K562 (cell line): ENCODE data around the gene GRM5. TPM values are rescaled to one million over a fixed set of nuclear protein-coding genes. Genes with fewer than 3 reads are reported as not detected.
A peak's percentile ranks its signal among the peaks of the same experiment; 100 is the strongest.

ENCODE experiments used
- ATAC-seq: fragments of 200-7000 bp; cut with Tn5 transposase; 3 replicates; pipeline ENCODE4 v1.9.1; 2020; ENCODE audit warnings: moderate library complexity
- BruUV-seq: library from RNA; stranded (reverse); fragments of 400-500 nt; replicated peaks from 2 replicates; lab custom pipeline; 2021; lab: Mats Ljungman, UMichigan
- CTCF ChIA-PET: fragments of 300-600 bp; formaldehyde crosslinking; extraction: SDS; loops from one replicate; lab custom pipeline; 2021; ENCODE audit warnings: low intra/inter-chr PET ratio; lab: Yijun Ruan, JAX
- POLR2A ChIA-PET: fragments of 300-600, 350-650 bp; sonication (Branson Sonifier 250); formaldehyde crosslinking; extraction: SDS; loops from one replicate; lab custom pipeline; 2021; ENCODE audit warnings: antibody characterized with exemption, inconsistent platforms; lab: Yijun Ruan, JAX
- DNase-seq, 4 experiments: peaks; one replicate each; pipeline versions ENCODE4 v3.0.0 to v3.0.0-alpha.2; 2011 to 2018; ENCODE audit warnings: low spot score in 3 of 4, mixed read lengths in 3 of 4; ENCODE audit errors: extremely low read depth in 1 of 4
- FAIRE-seq: peaks from 2 replicates; lab custom pipeline; 2011; peaks lifted over from hg19 to GRCh38; lab: Jason Lieb, UNC
- H2AFZ ChIP-seq: 2 replicates; pipeline ENCODE4 v1.6.0; 2011; ENCODE audit warnings: low read depth, low read length, control low read depth, inconsistent platforms
- H3K27ac ChIP-seq: fragments of 200-600 bp; 3 replicates; pipeline ENCODE4 v1.8.0; 2011; ENCODE audit warnings: low read depth, mild to moderate bottlenecking, control low read depth, inconsistent platforms, low read length, moderate library complexity, mixed read lengths; ENCODE audit errors: extremely low read depth
- H3K27me3 ChIP-seq, 2 experiments: fragments of 300-600 bp in 1 of 2; 2 replicates in 1 of 2; 3 replicates in 1 of 2; pipeline versions ENCODE4 v1.6.0 to v1.8.0; 2011; ENCODE audit warnings: inconsistent platforms in 2 of 2, low read length in 2 of 2, mild to moderate bottlenecking in 1 of 2, mixed read lengths in 1 of 2, moderate library complexity in 1 of 2; ENCODE audit not compliant: control insufficient read depth in 2 of 2, insufficient read depth in 2 of 2
- H3K36me3 ChIP-seq: fragments of 300-600 bp; 3 replicates; pipeline ENCODE4 v1.8.0; 2011; ENCODE audit warnings: mild to moderate bottlenecking, low read length, inconsistent platforms; ENCODE audit not compliant: control insufficient read depth, insufficient read depth
- H3K4me1 ChIP-seq, 2 experiments: fragments of 200-600 bp in 1 of 2; replicated peaks in 1 of 2; 2 replicates in 1 of 2; 3 replicates in 1 of 2; pipeline versions ENCODE4 v1.5.1 to v1.8.0; 2011; ENCODE audit warnings: inconsistent platforms in 2 of 2, low read length in 2 of 2, mild to moderate bottlenecking in 1 of 2, mixed read lengths in 1 of 2, moderate library complexity in 1 of 2; ENCODE audit not compliant: control insufficient read depth in 2 of 2, insufficient read depth in 2 of 2
- H3K4me2 ChIP-seq: 2 replicates; pipeline ENCODE4 v1.6.1; 2011; ENCODE audit warnings: low read length, control low read depth, inconsistent platforms, mixed read lengths; ENCODE audit not compliant: insufficient read depth
- H3K4me3 ChIP-seq: fragments of 200-600 bp; sonication (generic), shearing (Covaris generic); 2 replicates; pipeline ENCODE4 v1.5.1; 2016; ENCODE audit warnings: control low read depth, inconsistent platforms
- H3K79me2 ChIP-seq: fragments of 200-600 bp; 3 replicates; pipeline ENCODE4 v1.8.0; 2011; ENCODE audit warnings: low read length, inconsistent platforms; ENCODE audit not compliant: control insufficient read depth, insufficient read depth
- H3K9ac ChIP-seq, 2 experiments: 2 replicates each; pipeline versions ENCODE4 v1.6.0 to v1.6.1; 2011; ENCODE audit warnings: low read depth in 2 of 2, low read length in 2 of 2, control low read depth in 1 of 2, inconsistent platforms in 1 of 2, mild to moderate bottlenecking in 1 of 2, mixed read lengths in 1 of 2; ENCODE audit not compliant: insufficient read depth in 1 of 2
- H3K9me1 ChIP-seq: one replicate; pipeline ENCODE4 v1.6.0; 2011; ENCODE audit warnings: inconsistent platforms, mild to moderate bottlenecking, low read length, moderate library complexity; ENCODE audit not compliant: control insufficient read depth, insufficient read depth
- H3K9me3 ChIP-seq: replicated peaks from 2 replicates; pipeline ENCODE4 v1.5.1; 2011; ENCODE audit warnings: low read depth, low read length, inconsistent platforms; ENCODE audit not compliant: control insufficient read depth, insufficient read depth
- H4K20me1 ChIP-seq: replicated peaks from 2 replicates; pipeline ENCODE4 v1.6.1; 2011; ENCODE audit warnings: low read length, inconsistent platforms, mixed read lengths; ENCODE audit not compliant: control insufficient read depth, insufficient read depth
- C11orf30 ChIP-seq: fragments of 450-650 bp; IDR thresholded peaks from 2 replicates; pipeline ENCODE4 v1.6.1; 2016; ENCODE audit warnings: low read depth, mild to moderate bottlenecking
- CBX8 ChIP-seq: fragments of 200-600 bp; sonication (generic); IDR thresholded peaks from 2 replicates; pipeline ENCODE4 v1.6.1; 2012; ENCODE audit warnings: borderline replicate concordance, mixed run types, low read depth, mild to moderate bottlenecking, moderate library complexity, mixed read lengths, low read length, control low read depth, inconsistent platforms; ENCODE audit not compliant: poor library complexity, severe bottlenecking; ENCODE audit errors: extremely low read depth
- GATA2 ChIP-seq: sonication (generic); formaldehyde crosslinking; IDR thresholded peaks from 2 replicates; pipeline ENCODE4 v1.4.0; 2020; ENCODE audit warnings: mild to moderate bottlenecking, missing genetic modification reagents
- GMEB1 ChIP-seq: fragments of 250-450 bp; sonication (Bioruptor Pico); IDR thresholded peaks from 2 replicates; pipeline ENCODE4 v1.4.0; 2020; ENCODE audit warnings: mild to moderate bottlenecking
- HDAC8 ChIP-seq: fragments of 450-650 bp; IDR thresholded peaks from 2 replicates; pipeline ENCODE4 v1.6.1; 2016; ENCODE audit warnings: mild to moderate bottlenecking, missing genetic modification characterization, moderate library complexity, missing compliant biosample characterization
- HIVEP1 ChIP-seq: fragments of 250-450 bp; sonication (Bioruptor Pico); IDR thresholded peaks from 2 replicates; pipeline ENCODE4 v1.4.0; 2020; ENCODE audit warnings: mild to moderate bottlenecking
- IFI16 ChIP-seq: fragments of 250-450 bp; sonication (Bioruptor Pico); IDR thresholded peaks from 2 replicates; pipeline ENCODE4 v2.1.2; 2022; ENCODE audit warnings: mild to moderate bottlenecking, inconsistent platforms
- MAFF ChIP-seq: IDR thresholded peaks from 2 replicates; pipeline ENCODE4 v1.6.1; 2012; ENCODE audit warnings: low read length, improper control_type of control experiment
- MAFG ChIP-seq: fragments of 450-650 bp; conservative IDR thresholded peaks from 2 replicates; pipeline ENCODE4 v1.6.1; 2016; ENCODE audit warnings: missing genetic modification characterization, missing compliant biosample characterization
- MAFK ChIP-seq: IDR thresholded peaks from 2 replicates; pipeline ENCODE4 v1.6.1; 2011; ENCODE audit warnings: low read length, improper control_type of control experiment
- NELFE ChIP-seq: IDR thresholded peaks from 2 replicates; pipeline ENCODE4 v1.6.1; 2011; ENCODE audit warnings: mild to moderate bottlenecking; ENCODE audit not compliant: insufficient read depth, insufficient read length
- NR2C2 ChIP-seq, 2 experiments: fragments of 200-800 bp in 1 of 2; sonication (Bioruptor generic) in 1 of 2; sonication (generic) in 1 of 2; formaldehyde crosslinking in 1 of 2; IDR thresholded peaks; 2 replicates each; pipeline versions ENCODE4 v1.6.1 to v1.8.0; 2016 to 2022; ENCODE audit warnings: mild to moderate bottlenecking in 1 of 2, missing compliant biosample characterization in 1 of 2, missing genetic modification characterization in 1 of 2, missing genetic modification reagents in 1 of 2
- RUNX1 ChIP-seq: sonication (generic); IDR thresholded peaks from 2 replicates; pipeline ENCODE4 v1.6.1; 2016; ENCODE audit warnings: antibody characterized with exemption, low read depth
- SAFB ChIP-seq: fragments of 200-400 bp; formaldehyde crosslinking; IDR thresholded peaks from 2 replicates; pipeline ENCODE4 v1.6.1; 2017; ENCODE audit warnings: low read depth, low read length, borderline replicate concordance
- SP1 ChIP-seq: sonication (generic); formaldehyde crosslinking; IDR thresholded peaks from 2 replicates; pipeline ENCODE4 v1.8.1; 2022; ENCODE audit warnings: mild to moderate bottlenecking, missing genetic modification reagents
- ZBTB17 ChIP-seq: fragments of 450-650 bp; formaldehyde crosslinking; IDR thresholded peaks from 2 replicates; pipeline ENCODE4 v1.4.0; 2020; ENCODE audit warnings: mild to moderate bottlenecking
- ZNF280A ChIP-seq: fragments of 450-650 bp; IDR thresholded peaks from 2 replicates; pipeline ENCODE4 v1.6.1; 2018; ENCODE audit warnings: mild to moderate bottlenecking, low read depth; ENCODE audit not compliant: partially characterized antibody
- ZNF316 ChIP-seq: fragments of 450-650 bp; IDR thresholded peaks from 2 replicates; pipeline ENCODE4 v1.6.1; 2016
- WGBS: fragments of 100-300 bp; shearing (Covaris generic); methylation state at CpG from one replicate; pipeline ENCODE4 v1.1.6; 2016; ENCODE audit warnings: low coverage, mixed read lengths; ENCODE audit not compliant: insufficient coverage; ENCODE audit errors: missing lambda C conversion rate; 5-methylcytosine and 5-hydroxymethylcytosine counted together
- in situ Hi-C: fragments of 300-500 bp; cut with MboI; formaldehyde crosslinking; loops from 4 replicates; pipeline ENCODE4 v1.15.0; 2018; ENCODE audit warnings: inconsistent platforms, mixed read lengths
- intact Hi-C: fragments of 100-400 bp; cut with micrococcal nuclease; formaldehyde crosslinking; loops from 2 replicates; pipeline ENCODE4 v1.14.2; 2022
- polyA plus RNA-seq, 8 experiments: library from polyadenylated mRNA; depleted of rRNA in 4 of 8; stranded (reverse) in 5 of 8; unstranded in 3 of 8; fragments of >200 nt; fragmentation: Nextera tagmentation in 2 of 8; fragmentation: Illumina TruSeq in 1 of 8; extraction: Ambion mirVana in 2 of 8; extraction: Trizol in 1 of 8; gene quantifications; 2 replicates each; pipeline versions ENCODE4 v1.2.1 to v1.2.3, GENCODE V29; 2011 to 2014; ENCODE audit warnings: inconsistent platforms in 1 of 8, missing spikeins in 1 of 8
- total RNA-seq, 7 experiments: library from RNA; depleted of rRNA in 6 of 7; stranded (reverse); fragments of >200 nt in 6 of 7; fragmentation: Illumina TruSeq in 2 of 7; extraction: Trizol in 2 of 7; gene quantifications; 2 replicates each; pipeline versions ENCODE4 v1.2.1 to v1.2.3, GENCODE V29; 2011 to 2021; ENCODE audit warnings: low replicate concordance in 1 of 7
- TF ChIP-seq, protein P1 (sequence below): fragments of 450-650 bp; IDR thresholded peaks from one replicate; pipeline ENCODE4 v1.6.1; 2018; ENCODE audit warnings: mild to moderate bottlenecking, moderate library complexity; ENCODE audit not compliant: partially characterized antibody

The GRM5 gene
- total and polyA plus RNA-seq, 9 of the 15 experiments (the other 6 are each of a cell fraction or from before 2014, with no cell fraction given): not detected

GRCh38 chr11:88478136-88478815, 587.5 kb downstream of the GRM5 start:
- Histone ChIP-seq H3K9ac (no peak overlapping the region), H4K20me1 (no peaks in the 10 kb centered on the region), H3K27ac (no peak overlapping the region), H3K36me3 (no peaks in the 10 kb centered on the region), H2AFZ (peak overlapping the region; percentile 21; the same call in 1 of the 2 replicates), H3K27me3 (no peaks in the 10 kb centered on the region), H3K4me3 (no peak overlapping the region), H3K4me1 (0 out of 5 replicates have a peak, but pooled peaks cover 0 to 5% of the 10 kb centered on the region in 2 experiments), H3K9me3 (no peaks in the 10 kb centered on the region), H3K4me2 (no peak overlapping the region), H3K79me2 (no peaks in the 10 kb centered on the region), H3K9me1 (no peaks in the 10 kb centered on the region)
- in situ Hi-C loops (no loop called here), intact Hi-C loops (loop anchor here (5.0 kb wide), 1 partner anchor 101 kb away; no protein-coding TSS in a partner anchor)
- WGBS: 14% methylated on average over 4 of the region's 4 CpGs
- no peak for ATAC-seq
- no peak for DNase-seq
- ChIA-PET CTCF (no interaction called here), POLR2A (no interaction called here)
- no peak for FAIRE-seq
- no TSS peak for BruUV-seq
- TF ChIP-seq MAFG: peak; percentile 61
- peak; percentile 59 for TF ChIP-seq C11orf30
- TF ChIP-seq GMEB1 (CRISPR knock-in tag): no peak
- TF ChIP-seq ZBTB17 (CRISPR knock-in tag): no peak
- peak; percentile 71 for TF ChIP-seq ZNF316
- no peak for TF ChIP-seq NELFE
- TF ChIP-seq SAFB: no peak
- TF ChIP-seq CBX8: no peak
- TF ChIP-seq GATA2 (CRISPR knock-in tag): no peak
- no peak for TF ChIP-seq HDAC8 (tag)
- TF ChIP-seq, protein P1, sequence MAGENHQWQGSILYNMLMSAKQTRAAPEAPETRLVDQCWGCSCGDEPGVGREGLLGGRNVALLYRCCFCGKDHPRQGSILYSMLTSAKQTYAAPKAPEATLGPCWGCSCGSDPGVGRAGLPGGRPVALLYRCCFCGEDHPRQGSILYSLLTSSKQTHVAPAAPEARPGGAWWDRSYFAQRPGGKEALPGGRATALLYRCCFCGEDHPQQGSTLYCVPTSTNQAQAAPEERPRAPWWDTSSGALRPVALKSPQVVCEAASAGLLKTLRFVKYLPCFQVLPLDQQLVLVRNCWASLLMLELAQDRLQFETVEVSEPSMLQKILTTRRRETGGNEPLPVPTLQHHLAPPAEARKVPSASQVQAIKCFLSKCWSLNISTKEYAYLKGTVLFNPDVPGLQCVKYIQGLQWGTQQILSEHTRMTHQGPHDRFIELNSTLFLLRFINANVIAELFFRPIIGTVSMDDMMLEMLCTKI: no peak
- TF ChIP-seq ZNF280A: no peak
- TF ChIP-seq IFI16 (CRISPR knock-in tag): no peak
- no peak for TF ChIP-seq NR2C2 (CRISPR knock-in tag; IDR thresholded peaks at IDR 0.05)
- no peak for TF ChIP-seq NR2C2 (tag; IDR thresholded peaks at IDR 0.05)
- no peak for TF ChIP-seq HIVEP1 (CRISPR knock-in tag)
- TF ChIP-seq RUNX1: no peak
- TF ChIP-seq SP1 (CRISPR knock-in tag): no peak
- peak; percentile 46; the same call in 1 of the 2 replicates for TF ChIP-seq MAFF
- peak; percentile 38; the same call in 1 of the 2 replicates for TF ChIP-seq MAFK
